HG02610 (cell line): ENCODE results near the gene CCDC167.

ENCODE experiments used
- ATAC-seq: cut with Tn5 transposase; IDR thresholded peaks from one replicate; pipeline ENCODE4 v1.9.1; 2021; ENCODE audit warnings: mild to moderate bottlenecking, moderate library complexity; ENCODE audit not compliant: unreplicated experiment

Gene CCDC167

DNA sequence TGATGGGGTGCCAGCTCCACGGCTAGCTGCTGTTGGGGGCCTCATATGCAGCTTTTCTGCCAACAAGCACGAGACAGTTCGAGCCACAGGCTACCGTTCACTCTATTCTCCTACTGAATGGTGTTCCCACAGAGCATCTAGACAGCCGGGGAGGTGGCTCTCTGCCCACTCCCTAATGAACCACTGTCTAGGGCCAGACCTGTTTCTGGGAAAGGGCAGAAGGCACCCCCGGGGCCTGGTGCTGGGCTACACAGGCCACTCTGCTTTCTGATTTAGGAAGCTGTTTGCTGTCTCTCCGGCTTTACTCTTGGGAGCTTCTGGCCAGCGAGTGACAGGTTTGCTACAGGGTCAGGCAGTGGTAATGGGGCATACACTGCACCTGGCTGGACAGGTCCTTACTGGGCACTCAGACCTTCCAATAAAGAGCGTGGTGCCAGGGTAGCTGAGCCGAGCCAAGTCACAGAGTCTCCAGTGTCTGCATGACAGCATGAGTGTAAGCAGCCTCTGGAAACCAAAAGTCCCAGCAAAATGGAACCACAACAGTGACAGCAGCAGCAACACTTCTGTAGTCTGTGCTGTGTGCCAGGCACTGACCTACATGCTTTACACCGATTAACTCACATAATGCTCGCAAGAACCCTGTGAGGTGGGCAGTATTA is 8.4 kb downstream of the CCDC167 start:
- no peak for ATAC-seq

GRCh38 chr6:37490536-37491170 is 9.0 kb downstream of the CCDC167 start:
- ATAC-seq: no peak

DNA sequence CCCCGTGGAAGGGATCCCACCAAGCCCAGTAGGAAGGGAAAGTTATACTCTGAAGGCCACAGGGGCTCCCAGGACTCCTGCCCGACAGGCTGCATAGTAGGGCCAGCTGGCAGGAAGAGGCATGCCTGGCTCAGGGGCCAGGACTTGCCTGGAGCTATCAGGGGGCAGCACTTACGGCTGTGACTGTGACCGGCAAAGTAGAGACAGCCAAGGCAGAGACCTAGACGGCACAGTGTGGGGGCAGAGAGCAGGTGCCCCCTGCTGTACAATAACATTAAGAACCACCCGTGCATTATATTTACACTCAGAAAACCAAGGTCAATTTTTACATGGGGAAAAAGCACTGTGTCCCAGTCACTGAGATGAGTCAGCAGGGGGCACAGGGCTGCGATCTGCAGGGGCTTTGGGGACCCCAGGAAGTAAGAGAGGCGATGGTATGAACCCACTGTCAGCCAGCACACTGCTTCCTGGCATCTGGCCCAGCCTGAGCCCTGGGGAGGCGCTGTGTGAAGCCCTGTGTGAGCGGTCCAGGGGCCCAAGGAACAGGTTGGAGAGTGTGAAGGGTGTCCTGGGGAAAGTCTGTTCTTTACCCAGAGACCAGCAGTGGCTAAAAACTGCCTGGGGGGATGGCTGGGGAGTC is 9.9 kb downstream of the CCDC167 start:
- ATAC-seq: no peak

DNA sequence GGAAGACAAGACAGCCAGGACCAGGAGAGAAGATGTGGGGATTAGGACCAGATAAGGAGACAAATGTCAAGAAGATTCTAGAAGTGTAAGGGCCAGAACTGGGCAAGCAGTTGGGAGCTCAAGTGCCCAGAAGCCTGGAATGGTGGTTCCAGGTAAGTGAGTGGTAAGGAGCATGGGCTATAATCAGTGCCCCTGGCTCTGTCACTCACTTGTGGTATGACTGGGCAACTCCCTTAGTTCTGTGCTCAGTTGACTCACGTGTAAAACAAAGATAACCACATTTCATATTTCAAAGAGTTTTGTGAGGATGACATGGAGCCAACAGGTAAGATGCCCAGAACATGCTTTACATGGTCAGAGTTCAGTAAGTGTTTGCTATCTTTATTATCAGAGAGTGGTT is 11.2 kb downstream of the CCDC167 start:
- ATAC-seq: no peak

- ATAC-seq: no peak
Observed at GRCh38 chr6:37487591-37488380, 11.9 kb downstream of the CCDC167 start.

- no peak for ATAC-seq
Observed at GRCh38 chr6:37486121-37486839, 13.4 kb downstream of the CCDC167 start.

GRCh38 chr6:37485291-37485702 is 14.4 kb downstream of the CCDC167 start:
- no peak for ATAC-seq

DNA sequence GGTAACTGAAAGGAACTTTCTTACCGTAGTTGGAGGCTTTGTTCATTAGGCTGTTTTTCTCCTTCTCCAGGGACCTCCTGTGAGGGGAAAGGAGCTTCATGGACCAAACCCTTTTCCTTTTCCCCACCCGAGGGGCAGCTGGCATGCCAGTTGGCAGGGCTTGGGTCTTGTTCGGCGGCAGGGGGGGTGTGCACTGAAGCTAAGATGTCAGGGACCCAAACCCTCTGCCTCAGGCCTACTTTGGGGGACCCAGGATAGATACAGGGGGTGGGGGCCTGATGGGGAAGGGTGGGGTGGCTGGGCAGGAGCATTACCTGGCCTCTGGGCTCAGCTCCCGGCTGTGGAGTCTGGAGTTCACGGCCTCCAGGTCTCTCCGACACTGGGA is 14.9 kb downstream of the CCDC167 start:
- no peak for ATAC-seq

DNA sequence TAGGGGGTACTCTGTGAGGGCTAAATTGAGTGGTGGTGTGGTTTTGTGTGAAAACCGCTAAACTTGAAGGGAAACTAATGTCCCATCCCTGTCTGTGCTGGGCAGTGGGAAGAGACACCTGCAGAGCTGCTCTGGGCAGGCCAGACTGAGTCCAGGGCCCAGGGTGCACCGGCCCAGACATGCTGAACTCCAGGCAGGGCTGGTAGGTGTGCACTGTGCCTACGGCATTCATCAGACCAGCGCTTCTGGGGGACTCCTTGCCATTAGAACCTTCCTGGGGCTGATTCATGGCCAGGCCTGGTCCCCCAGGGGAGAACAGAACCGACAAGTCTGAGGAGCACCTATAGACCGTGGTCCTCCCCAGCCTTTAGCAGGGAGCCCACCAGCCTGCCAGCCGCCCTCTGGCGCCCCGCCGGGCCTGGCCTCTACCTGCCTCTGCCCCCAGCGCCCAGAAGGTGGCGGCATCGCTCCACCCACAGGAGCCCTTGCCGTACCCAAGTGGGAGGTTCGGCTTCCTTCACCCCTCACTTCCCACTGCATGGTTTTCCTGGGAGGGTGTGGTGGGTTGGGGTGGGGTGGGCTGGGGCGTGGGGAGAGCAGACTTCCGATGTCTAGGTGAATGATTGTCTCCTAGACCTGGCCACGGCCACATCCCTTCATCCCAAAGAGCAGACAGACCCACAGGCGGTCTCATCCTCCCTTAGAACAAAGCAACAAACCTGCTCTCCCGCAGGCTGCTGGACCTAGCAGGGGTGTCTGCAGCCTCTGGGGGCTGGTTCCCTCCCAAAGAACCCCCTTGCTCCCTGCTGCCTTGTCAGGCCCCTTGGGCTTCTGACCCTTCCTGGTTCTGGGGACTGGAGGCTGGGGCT is 15.5 kb downstream of the CCDC167 start:
- no peak for ATAC-seq

- ATAC-seq: no peak
Observed at GRCh38 chr6:37483252-37483901, 16.3 kb downstream of the CCDC167 start.

DNA sequence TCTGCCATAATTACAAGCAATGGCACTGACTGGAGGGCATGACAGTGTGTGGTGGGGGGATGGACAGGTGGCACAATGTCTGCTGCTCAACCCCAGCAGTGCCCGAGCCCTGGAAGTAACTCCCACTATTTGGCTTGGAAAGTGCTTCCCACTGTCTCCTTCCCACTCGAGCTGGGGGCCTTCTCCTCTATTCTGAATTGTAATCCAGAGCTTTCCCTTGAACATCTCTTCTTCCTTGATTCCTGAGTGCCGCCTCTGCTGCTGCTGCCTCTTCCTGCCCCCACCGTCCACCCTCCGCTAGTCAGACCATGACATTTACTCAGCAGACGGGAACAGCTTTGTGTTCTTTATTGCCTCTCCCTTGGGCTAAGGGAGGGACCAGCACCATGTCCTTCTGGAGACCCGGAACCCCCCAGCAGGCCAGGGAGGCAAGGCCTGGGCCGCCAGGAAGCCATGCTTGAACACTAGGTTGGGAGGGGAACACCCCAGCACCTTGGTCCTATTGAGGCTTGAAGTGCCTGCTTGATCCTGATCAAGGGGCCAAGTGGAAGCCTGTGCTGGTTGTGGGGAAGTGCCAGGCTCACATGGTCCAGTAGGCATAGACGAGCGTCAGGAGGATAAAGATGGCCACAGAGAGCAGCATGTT is 17.0 kb downstream of the CCDC167 start:
- ATAC-seq: no peak

DNA sequence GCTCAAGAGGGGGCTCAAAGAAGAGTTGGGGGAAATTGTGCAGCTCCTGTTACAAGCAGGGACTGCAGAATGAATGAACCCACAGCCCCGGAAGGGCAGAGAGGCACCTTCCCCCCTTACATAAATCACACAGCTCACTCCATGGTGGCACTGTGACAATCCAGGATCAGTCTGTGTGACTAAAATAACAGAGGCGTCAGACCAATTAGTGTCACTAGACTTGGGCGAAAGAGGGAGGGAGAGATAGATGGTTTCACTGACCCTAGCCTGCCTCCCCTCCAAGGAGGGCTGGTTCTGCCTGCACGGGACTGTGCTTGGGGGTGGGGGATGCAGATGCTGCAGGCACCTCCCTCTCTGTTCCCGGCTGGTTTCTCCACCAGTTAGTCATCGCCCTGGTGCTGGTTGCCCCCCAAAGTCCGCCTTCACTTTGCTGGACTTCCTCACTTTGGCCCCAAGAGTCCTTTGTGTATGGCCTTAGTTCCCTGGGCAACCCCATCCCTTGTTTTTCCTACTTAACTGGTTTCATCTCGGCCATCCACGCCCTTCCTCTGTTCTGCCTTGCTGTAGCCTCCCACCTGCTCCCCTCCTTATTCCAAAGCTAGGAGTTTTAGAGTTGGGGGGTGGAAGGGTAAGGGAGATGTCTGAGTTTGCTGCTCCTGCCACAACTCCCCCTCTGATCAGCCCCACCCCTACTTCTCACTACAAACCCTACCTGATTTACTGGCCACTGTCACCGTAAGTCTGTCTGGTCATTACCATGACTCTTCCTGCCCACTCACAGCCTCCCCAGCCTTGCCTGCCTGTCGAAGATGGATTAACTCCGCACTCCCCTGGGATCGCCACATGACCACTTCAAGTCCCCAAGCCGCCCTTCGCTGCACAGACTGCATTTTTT is 17.7 kb downstream of the CCDC167 start:
- no peak for ATAC-seq

DNA sequence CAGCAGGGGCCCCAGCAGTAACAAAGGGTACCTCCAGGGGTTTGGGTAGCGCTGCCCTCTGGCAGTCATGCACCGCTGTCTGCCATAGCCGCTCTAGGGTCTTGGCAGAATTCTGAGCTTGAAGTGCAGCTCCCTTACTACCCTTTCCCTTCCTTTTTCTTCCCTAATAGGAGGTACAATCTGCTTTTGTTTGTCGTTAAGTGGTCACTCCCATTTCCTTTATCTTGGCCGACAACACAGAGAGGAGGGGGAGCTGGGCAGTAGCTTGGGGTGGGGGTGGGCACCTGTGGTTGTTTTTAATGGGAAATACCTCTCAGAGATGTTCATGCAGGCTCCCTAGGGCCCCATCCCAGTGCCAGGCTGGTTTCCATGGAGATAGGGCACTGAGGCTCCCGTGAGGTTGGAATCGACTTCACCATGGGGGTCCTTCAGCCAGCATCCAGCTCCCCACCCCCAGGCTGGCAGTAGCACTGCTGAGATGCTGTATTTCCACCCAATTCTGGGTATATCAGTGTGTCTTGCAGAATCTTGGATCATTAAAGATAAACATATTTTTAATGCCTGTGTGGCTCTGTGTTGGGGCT is 18.6 kb downstream of the CCDC167 start:
- ATAC-seq: no peak

DNA sequence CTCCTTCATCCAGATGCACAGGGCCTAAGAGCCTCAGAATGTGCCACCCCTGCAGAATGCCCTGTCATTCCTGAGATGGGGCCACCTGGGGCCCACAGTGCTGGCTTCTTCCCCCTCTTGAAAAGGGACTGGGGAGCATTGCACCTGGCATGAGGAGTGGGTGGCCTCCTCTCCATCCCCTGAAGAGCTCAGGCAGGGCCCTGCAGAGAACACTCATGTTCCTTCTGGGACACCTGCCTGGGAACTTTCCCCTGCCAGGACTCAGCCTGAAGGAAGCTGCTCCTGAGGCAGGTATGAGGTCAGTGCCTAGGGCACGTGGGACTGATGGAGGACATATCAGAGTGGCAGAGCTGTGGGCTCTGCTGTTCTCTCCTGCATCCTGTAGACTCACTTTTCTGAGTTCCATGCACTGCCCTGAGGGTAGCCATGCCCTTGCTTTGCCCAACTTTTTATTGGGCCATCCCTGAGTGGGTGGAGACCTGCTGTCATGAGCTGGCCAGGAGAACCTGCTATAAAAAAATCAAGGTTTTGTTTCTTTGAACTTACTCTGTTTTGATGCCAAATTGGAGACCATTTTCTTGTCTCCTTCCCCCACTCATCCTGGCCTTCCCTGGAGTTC is 19.5 kb downstream of the CCDC167 start:
- ATAC-seq: no peak

DNA sequence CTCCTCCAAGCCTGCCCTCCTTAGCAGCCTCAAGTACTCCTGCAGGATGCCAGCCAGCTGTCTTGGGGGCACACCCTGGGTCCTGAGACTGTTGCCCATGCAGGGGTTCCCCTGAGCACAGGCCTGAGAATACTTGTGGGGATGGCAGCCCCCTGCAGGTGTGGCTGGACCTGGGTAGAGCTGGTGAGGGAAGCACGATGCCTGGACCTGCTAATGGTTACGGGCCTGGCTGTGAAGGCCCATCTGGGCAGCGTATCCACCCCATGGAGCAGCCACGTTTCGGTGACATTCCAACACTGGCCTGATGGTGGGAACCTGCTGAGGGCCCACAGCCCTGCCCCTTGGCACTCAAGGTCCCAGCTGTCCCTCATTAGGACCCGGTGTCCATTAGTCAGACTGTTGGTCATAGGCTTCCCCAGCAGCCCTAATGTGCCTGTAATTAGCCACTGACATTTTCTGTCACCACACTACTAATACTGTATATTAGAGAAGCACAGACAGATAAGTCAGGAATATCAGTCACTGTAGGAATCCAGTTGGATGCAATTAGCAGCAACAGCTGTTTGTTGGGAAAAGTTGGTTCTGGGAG is 20.3 kb downstream of the CCDC167 start:
- ATAC-seq: no peak

GRCh38 chr6:37478827-37479226 is 20.9 kb downstream of the CCDC167 start:
- no peak for ATAC-seq
